COR-L47 (cell line): ENCODE data around the gene TROAP.
A peak's percentile ranks its signal among the peaks of the same experiment; 100 is the strongest.

Experiments used
- DNase-seq: peaks from one replicate; lab custom pipeline; 2025; lab: John Stamatoyannopoulos, UW

TROAP gene

GRCh38 chr12:49344486-49345050 is 21.5 kb downstream of the TROAP start:
- no peak for DNase-seq

GRCh38 chr12:49345051-49345824 is 22.2 kb downstream of the TROAP start:
- peak; percentile 42 for DNase-seq

DNA sequence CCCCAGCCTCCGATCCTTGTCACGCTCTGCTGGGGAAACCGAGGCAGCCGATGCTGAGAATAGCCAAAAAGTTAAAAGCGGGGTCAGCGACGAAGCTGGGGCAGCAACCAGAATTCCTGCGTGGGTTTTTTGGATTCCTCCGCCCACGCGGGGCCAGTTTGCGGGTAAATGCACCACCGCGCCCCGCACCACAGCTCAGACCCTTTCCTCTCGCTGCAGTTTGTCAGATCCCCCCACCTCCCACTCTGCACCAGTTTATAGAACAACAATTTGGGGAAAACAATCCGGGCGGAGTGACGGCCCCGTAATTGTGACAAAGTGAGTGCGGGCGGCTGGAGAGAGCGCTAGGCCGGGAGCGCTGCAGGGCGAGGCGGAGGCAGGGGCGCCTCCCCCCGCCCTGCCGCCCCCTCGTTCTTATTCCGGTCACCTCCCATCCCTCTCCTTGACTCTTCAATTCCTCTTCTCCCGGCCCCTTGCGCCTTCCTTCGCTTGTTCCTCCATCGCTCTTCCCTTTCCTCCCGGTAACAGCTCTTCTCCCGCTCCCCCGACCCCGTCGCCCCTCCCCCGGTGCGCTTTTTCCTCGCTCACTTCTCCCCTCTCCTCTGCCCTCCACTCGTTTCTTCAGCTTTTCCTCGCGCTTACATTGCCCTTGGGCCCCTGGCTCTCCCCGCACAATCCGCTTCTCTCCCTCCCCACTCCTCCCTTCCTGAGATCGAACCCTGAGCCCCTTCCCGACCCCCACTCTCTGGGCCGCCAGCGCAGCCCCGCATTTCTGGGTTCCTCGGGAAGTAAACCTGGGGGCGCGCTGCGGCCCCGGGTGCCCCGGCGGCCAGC is 23.0 kb downstream of the TROAP start:
- DNase-seq, result no peak

DNA sequence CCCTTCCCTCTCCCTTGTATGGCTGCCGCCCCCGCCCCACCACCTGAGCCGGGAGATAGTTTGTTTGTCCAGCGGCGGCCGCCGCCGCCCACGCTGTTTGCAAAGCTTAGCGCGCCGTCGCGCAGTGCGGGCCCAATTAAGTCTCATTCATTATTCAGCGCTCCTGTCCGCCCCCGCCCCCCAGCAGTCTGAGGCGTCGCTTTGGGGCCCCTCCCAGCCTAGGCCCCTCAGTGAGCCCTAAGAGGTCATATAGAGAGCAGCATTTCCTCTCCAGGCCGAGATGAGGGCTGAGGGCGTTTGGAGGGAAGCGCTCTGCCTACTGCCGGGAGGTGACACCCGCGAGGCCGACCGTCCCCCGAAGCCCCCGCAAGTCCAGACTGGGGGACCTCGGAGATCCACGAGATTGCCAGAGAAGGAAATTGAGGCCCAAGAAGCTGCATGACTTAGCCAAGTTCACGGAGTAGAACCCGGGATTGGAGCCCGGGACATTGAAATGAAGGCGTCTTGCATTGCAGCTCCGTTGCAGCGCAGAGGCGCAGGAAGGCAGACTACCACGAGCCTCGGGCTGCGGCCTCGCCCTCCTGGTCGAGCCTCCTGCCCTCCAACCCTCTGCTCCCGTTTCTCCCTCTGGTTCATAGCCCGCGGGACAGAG is 23.7 kb downstream of the TROAP start, which contains the start of gene DNAJC22:
DNAJC22 (plus strand) TSS at position 230 of the 652 bp plus-strand sequence. CDS start 1,985 bp downstream, outside the sequence.
- DNase-seq, result peak; percentile 77

GRCh38 chr12:49347311-49348193 is 24.5 kb downstream of the TROAP start:
- peak; percentile 83 for DNase-seq

DNA sequence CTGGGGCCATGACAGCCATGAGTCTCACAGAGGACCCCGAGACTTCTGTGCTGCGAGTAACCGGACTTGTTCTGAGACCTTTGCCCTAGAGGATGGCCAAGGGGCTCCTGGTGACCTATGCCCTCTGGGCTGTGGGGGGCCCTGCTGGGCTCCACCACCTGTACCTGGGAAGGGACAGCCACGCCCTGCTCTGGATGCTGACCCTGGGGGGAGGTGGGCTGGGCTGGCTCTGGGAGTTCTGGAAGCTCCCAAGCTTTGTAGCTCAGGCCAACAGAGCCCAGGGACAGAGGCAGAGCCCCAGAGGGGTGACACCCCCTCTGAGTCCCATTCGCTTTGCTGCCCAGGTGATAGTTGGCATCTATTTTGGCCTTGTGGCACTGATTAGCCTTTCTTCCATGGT is 25.7 kb downstream of the TROAP start:
- no peak for DNase-seq

DNA sequence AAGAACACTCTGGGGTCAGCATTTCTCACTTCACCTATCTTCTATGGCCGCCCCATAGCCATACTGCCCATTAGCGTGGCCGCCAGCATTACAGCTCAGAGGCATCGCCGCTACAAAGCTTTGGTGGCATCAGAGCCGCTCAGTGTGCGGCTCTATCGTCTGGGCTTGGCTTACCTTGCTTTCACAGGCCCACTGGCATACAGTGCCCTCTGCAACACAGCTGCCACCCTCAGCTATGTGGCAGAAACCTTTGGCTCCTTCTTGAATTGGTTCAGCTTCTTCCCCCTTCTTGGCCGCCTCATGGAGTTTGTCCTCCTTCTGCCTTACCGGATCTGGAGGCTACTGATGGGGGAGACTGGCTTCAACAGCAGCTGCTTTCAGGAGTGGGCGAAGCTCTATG is 26.2 kb downstream of the TROAP start:
- DNase-seq, result no peak

DNA sequence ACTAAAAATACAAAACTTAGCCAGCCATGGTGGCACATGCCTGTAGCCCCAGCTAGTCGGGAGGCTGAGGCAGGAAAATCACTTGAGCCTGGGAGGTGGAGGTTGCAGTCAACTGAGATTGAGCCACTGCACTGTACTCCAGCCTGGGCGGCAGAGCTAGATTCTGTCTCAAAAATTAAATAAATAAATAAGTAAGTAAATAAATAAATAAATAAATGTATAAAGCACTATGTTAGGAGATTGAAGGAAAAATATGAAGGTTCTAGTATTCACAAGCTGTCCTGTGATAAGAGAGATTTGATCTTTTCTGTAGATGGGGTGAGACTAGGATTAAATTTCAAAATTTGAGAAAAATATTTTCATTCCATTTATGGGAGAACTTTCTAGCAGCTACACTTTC is 29.3 kb downstream of the TROAP start:
- DNase-seq, result no peak

DNA sequence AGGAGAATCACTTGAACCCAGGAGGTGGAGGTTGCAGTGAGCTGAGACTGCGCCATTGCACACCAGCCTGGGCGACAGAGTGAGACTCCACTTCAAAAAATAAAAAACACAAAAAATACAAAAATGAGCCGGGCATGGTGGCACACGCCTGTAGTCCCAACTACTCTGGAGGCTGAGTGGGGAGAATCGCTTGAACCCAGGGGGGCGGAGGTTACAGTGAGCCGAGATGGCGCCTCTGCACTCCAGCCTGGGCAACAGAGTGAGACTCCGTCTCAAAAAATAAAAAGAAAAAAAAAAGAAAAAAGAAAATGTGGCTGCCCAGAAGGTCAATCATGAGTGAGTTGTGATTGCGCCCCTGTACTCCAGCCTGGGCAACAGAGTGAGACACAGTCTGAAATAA is 32.9 kb downstream of the TROAP start:
- DNase-seq, result no peak

- peak; percentile 34 for DNase-seq
These were observed 34.1 kb downstream of the TROAP start for GRCh38 chr12:49357103-49357678.

DNA sequence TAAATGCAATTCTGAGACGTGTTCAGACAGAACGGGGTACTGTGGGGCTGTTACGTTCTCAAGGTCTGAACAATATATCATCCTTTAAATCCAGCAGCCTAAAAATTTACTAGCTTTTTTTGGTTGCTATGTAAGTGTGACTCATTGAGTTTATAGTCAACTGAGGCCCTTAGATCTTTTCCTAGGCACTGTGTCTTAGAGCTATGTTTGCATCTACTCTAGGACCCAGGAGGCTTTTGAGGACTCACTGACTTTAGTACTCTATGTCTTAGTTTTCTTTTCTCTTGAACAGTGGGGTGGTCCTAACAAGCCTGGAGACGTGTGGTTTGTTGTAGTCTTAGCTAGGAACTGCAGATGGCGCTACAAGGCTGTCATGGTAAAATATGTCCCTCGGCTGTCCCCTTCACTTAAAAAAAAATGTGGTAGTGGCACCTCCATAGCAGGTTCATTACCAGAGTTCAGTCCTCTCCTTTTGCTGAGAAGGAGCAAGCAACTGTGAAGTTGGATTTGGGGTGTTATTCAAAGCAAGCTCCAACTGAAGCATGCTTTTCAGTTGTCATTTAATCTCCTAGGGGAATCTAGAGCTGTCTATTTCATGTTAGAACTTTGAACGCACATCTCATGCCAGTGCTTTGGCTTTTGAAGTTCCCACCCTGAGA is 35.6 kb downstream of the TROAP start:
- peak; percentile 56 for DNase-seq

DNA sequence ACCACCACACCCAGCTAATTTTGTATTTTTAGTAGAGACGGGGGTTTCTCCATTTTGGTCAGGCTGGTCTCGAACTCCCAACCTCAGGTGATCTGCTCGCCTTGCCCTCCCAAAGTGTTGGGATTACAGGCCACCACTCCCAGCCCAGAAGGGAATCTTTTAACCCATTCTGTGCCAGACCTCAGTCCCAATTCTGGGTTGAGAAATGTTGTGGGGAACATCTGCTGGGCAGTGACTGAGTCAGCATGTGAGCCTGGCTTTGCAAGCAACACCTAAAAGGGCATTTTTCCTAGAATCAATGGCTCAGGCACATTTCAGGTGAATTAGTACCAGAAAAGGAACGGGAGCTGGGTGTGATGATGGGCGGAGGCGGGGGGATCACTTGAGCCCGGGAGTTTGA is 36.6 kb downstream of the TROAP start:
- DNase-seq, result no peak

DNA sequence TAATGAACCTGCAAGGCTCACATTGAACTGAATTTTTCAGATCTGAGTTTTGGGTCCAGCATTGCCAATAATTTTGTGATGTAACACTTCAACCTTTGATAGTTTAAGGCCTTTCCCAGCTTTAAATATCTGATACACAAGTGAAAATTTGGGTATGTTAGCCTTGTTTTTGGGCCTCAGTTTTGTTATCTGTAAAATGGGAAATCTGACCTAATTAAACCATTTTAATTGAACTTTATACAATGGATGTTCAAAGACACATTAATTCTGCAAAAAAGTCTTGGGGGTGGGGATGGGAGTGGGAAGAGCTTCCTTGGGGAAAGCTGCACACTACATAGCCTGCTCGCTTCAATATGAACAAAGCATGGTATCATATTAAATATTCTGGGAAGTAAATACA is 39.0 kb downstream of the TROAP start:
- DNase-seq, result no peak

DNA sequence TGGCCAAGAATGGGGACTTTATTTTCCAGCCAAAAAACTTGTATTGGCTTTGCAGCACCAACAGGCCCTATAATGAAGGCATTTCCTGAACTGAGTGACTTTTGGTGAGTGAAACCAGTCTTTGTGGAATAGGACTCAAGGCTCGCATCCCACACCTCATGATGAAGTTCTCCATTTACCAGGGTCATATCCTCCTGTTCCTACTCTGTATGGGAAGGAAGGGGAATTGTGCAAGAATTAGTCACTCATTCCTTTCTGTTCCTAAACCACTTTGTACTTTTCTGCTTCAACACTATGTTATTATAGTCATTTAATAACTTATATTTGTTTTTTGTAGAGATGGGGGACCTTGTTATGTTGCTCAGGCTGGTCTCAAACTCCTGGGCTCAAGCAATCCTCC is 41.9 kb downstream of the TROAP start:
- DNase-seq, result no peak

DNA sequence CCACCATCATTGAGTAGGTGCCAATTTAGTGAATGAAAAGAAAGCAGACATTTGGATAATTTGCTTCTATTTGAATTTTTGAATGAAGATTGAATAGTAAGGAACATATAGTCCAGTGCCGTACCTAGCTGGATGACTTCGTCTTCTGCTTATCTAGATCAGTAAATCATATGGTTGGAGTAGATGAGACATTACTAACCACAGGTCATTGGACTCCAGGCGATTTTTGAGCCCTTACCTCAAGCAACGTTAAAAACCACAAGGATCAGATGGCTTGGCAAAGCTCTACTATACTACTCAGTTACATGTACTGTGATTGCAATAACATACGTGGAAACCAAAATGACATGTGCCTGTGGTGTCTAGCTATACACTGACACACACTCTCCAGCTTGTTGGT is 42.5 kb downstream of the TROAP start:
- no peak for DNase-seq

DNA sequence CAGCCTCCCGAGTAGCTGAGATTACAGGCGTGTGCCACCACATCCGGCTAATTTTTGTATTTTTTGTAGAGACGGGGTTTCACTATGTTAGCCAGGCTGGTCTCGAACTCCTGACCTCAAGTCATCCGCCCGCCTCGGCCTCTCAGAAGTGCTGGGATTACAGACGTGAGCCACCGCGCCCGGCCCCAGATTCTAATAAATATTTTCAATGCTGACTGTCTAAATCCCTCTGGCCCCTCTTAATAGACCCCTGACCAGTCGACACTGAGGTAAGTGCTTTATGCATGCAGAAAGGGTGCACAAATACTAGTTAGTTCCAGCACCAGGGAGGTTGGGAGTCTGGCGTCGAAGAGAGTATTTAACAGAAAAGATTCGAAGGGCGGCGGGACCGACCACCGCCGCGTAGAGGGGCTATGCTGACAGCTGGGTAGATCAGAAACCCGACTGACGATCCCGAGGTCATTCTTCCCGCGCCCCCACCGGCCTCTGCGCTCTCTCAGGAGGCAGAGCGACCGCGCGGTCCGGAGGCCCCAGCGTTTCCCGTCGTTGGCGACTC is 43.1 kb downstream of the TROAP start:
- no peak for DNase-seq

DNA sequence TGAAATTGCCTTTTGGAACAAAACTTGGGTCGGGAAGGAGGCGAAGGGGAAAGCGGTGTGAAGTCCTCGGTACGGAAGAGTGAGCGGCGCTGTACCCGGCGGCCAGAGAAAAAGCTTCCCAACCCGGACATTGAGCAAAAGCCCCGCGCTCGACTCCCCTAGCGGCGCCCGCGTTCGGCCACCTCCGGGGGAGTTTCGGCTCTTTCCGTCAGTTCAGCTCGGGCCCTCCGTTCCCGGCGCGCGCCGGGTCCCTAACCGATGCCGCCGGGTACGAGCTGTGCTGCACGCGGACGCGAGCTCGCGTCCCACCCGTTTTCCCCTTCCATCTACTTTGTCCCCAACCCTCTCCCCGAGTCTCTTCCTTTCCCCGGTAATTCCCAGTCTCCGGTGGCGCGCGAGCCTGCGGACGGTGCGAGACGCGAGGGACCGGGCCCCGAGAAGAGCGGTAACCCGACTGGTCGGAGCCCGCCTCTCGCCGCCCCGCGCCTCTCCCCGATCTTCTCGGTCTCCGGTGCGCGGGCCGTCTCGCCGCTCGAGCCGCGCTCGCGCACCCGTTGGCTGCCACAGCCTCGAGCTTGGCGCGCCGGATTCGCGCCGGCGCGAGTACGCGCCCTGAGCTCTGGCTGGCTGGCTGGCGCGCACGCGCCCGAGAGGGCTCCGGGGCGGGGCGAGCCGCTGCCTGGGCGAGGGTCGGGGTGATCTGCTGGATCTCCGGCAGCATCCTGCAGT is 43.8 kb downstream of the TROAP start:
- peak; percentile 93 for DNase-seq

DNA sequence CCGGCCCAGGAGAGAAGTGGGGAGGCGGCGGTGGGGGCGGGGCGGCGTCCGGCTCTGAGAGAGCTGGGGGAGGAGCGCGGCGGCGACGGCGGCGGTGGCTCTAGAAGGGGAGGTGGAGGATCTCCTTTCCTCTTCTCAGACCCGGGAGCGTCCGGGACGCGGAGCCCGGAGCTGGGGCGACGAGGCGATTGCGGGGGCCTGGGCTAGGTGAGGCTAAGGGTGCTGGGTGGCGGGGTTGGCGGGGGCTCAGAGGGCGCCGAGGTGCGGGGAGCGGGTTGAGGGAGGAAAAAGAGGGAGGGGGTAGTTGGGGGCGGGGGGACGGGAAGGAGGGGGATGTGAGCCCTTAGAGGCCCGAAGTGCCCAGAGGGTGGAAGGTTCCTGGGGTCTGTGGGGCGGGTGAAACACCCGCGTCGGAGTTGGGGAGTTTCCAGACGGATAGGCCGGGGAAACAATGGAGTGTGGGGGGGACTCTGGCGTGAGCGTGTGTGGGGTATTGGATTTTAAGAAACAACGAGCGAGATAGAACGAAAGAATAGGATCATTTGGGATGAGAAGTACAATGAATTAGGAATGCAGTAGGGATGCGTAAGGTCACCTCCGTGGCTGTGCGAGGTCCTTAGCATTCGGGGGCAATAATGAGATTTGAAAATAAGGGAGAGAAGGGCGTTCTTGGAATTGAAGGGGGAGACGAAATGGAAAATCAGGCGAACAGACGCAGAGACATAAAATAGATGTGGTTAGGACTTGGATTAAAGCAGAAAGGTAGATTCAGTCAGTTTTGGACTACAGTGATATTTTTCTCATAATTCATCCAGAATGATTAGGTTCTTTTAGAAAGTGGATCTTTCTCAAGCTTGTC is 44.6 kb downstream of the TROAP start, which contains the start of gene SPATS2:
SPATS2 (plus strand) TSS at position 82 of the 859 bp plus-strand sequence. CDS start 93,551 bp downstream, outside the sequence.
- peak; percentile 45 for DNase-seq
